Gastroesophageal sphincter (tissue), 3 donors: Measurements from ENCODE around the gene MPP7.

Experiments
- EP300 ChIP-seq: sonication (generic); formaldehyde crosslinking; IDR thresholded peaks from one replicate; pipeline ENCODE4 v1.6.1; 2017; ENCODE audit warnings: antibody characterized with exemption, mild to moderate bottlenecking
- POLR2A ChIP-seq, 2 donors: fragments of 450-650 bp; IDR thresholded peaks; one replicate each; pipeline ENCODE4 v1.6.1; 2017; ENCODE audit warnings: antibody characterized with exemption in 2 of 2, mild to moderate bottlenecking in 2 of 2, moderate library complexity in 1 of 2
- POLR2AphosphoS5 ChIP-seq: sonication (generic); formaldehyde crosslinking; IDR thresholded peaks from one replicate; pipeline ENCODE4 v1.6.1; 2017; ENCODE audit warnings: antibody characterized with exemption
- TF ChIP-seq, protein P1 (sequence below), 4 experiments: fragments of 200-600 bp in 2 of 4; fragments of 450-650 bp in 2 of 4; sonication (generic) in 1 of 4; IDR thresholded peaks; one replicate each; pipeline ENCODE4 v1.5.1; 2017 to 2019; ENCODE audit warnings: antibody characterized with exemption in 4 of 4, mild to moderate bottlenecking in 2 of 4, moderate library complexity in 2 of 4

DNA sequence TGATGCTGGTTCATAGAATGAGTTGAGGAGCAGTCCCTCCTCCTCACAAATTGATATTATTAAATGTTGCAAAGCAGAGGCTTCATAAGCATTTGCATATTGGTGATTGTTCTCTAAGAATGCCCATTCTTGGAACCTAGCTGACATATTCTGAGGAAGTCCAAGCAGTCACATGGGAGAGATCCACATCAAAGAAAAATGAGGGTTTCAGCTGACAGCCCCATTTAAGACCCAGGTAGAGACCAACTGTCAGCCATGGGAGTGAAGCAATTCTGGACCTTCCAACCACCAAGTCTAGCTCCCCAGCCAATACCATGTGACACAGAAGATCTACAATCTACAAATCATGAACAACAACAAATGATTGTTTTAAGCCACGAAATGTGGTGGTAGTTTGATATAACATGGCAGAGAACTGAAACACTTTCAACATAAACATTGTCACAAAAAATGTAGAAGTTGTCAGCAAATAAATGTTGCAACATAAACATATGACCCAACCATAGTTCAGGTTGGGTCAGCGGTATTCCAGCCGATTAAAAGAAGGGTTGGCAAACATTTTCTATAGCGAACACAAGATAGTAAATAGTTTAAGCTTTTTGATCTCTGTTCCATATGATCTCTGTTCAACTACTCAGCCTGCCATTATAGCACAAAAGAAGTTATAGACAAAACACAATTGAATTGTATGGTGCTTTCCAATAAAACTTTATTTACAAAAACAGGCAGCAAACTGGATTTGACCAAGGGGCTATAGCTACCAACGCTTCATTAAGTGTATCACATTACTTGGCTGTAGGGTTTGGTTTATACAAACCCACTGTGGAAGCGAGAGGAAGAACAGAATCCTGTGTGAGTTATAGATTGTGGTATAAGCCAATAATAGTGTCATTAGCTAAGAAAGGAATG lies 41.4 kb upstream of the MPP7 start:
- TF ChIP-seq POLR2A (IDR thresholded peaks at IDR 0.05) (no peak), EP300 (no peak), POLR2AphosphoS5 (no peak)
- TF ChIP-seq, protein P1, sequence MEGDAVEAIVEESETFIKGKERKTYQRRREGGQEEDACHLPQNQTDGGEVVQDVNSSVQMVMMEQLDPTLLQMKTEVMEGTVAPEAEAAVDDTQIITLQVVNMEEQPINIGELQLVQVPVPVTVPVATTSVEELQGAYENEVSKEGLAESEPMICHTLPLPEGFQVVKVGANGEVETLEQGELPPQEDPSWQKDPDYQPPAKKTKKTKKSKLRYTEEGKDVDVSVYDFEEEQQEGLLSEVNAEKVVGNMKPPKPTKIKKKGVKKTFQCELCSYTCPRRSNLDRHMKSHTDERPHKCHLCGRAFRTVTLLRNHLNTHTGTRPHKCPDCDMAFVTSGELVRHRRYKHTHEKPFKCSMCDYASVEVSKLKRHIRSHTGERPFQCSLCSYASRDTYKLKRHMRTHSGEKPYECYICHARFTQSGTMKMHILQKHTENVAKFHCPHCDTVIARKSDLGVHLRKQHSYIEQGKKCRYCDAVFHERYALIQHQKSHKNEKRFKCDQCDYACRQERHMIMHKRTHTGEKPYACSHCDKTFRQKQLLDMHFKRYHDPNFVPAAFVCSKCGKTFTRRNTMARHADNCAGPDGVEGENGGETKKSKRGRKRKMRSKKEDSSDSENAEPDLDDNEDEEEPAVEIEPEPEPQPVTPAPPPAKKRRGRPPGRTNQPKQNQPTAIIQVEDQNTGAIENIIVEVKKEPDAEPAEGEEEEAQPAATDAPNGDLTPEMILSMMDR (IDR thresholded peaks at IDR 0.05), result no peak
